ENCODE results near the gene ATP2A3.

Gene ATP2A3

GRCh38 chr17:3946711-3947235 lies 17.5 kb downstream of the ATP2A3 start:
- Histone ChIP-seq H3K36me3 (ENCODE audit: control insufficient read depth, insufficient read depth, low read length) (no peaks in the 10 kb centered on the region), H2AFZ (no peak overlapping the region), H3K9ac (no peak overlapping the region), H3K27ac (no peak overlapping the region), H3K4me2 (ENCODE audit: low read length) (no peak overlapping the region), H3K4me1 (no peaks in the 10 kb centered on the region), H3K4me3 (ENCODE audit: low read depth, low read length) (no peak overlapping the region), H3K79me2 (no peaks in the 10 kb centered on the region), H3K9me3 (ENCODE audit: control insufficient read depth, low read length) (no peaks in the 10 kb centered on the region), H3K27me3 (ENCODE audit: control insufficient read depth, insufficient read depth, low read length) (no peaks in the 10 kb centered on the region)
- TF ChIP-seq, protein P1, sequence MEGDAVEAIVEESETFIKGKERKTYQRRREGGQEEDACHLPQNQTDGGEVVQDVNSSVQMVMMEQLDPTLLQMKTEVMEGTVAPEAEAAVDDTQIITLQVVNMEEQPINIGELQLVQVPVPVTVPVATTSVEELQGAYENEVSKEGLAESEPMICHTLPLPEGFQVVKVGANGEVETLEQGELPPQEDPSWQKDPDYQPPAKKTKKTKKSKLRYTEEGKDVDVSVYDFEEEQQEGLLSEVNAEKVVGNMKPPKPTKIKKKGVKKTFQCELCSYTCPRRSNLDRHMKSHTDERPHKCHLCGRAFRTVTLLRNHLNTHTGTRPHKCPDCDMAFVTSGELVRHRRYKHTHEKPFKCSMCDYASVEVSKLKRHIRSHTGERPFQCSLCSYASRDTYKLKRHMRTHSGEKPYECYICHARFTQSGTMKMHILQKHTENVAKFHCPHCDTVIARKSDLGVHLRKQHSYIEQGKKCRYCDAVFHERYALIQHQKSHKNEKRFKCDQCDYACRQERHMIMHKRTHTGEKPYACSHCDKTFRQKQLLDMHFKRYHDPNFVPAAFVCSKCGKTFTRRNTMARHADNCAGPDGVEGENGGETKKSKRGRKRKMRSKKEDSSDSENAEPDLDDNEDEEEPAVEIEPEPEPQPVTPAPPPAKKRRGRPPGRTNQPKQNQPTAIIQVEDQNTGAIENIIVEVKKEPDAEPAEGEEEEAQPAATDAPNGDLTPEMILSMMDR (IDR thresholded peaks at IDR 0.05), result no peak

GRCh38 chr17:3944485-3945388 lies 19.5 kb downstream of the ATP2A3 start:
- Histone ChIP-seq H3K27me3 (ENCODE audit: control insufficient read depth, insufficient read depth, low read length) (no peaks in the 10 kb centered on the region), H2AFZ (peak overlapping the region; percentile 43), H3K9me3 (ENCODE audit: control insufficient read depth, low read length) (no peaks in the 10 kb centered on the region), H3K4me3 (ENCODE audit: low read depth, low read length) (no peak overlapping the region), H3K4me2 (ENCODE audit: low read length) (no peak overlapping the region), H3K9ac (no peak overlapping the region), H3K4me1 (no peaks in the 10 kb centered on the region), H3K27ac (no peak overlapping the region), H3K36me3 (ENCODE audit: control insufficient read depth, insufficient read depth, low read length) (no peaks in the 10 kb centered on the region), H3K79me2 (no peaks in the 10 kb centered on the region)
- TF ChIP-seq, protein P1 (IDR thresholded peaks at IDR 0.05), result no peak

GRCh38 chr17:3943240-3943891 lies 20.9 kb downstream of the ATP2A3 start:
- H3K9ac ChIP-seq, result no peak overlapping the region
- no peak overlapping the region for H3K27ac ChIP-seq
- TF ChIP-seq, protein P1 (IDR thresholded peaks at IDR 0.05), result no peak
- H3K9me3 ChIP-seq (ENCODE audit: control insufficient read depth, low read length), result no peaks in the 10 kb centered on the region
- H3K79me2 ChIP-seq, result no peaks in the 10 kb centered on the region
- H3K36me3 ChIP-seq (ENCODE audit: control insufficient read depth, insufficient read depth, low read length), result no peaks in the 10 kb centered on the region
- no peaks in the 10 kb centered on the region for H3K4me1 ChIP-seq
- no peak overlapping the region for H3K4me3 ChIP-seq (ENCODE audit: low read depth, low read length)
- no peak overlapping the region for H2AFZ ChIP-seq
- H3K4me2 ChIP-seq (ENCODE audit: low read length), result no peak overlapping the region
- H3K27me3 ChIP-seq (ENCODE audit: control insufficient read depth, insufficient read depth, low read length), result no peaks in the 10 kb centered on the region

DNA sequence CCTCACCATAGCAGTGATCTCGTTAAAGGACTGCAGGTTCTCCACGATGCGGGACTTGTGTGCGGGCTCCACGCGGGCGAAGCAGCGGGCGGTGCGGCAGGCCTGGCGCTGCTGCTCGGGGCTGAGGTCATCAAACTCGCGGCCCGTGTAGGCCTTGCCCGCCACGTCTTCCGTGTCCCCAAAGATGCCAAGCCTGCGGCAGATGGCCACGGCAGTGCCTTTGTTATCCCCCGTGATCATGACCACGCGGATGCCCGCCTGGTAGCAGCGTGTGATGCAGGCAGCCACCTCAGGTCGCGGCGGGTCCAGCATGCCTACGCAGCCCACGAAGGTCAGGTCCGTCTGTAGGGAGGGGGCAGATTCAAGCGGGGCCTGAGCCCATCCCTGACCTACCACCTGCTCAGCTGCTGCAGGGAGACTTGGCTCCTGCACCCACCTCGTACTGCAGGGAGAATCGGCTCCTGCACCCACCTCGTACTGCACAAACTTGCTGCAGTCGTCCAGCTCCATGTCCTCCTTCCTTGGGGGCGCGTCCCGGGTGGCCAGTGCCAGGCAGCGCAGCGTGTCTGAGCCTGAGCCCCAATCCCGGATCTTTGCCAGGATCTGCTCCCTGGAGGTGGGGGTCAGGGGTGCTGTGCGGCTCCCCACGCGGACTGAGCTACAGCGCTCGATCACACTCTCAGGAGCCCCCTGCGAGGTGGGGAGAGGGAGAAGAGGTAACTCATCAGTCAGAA lies 23.1 kb downstream of the ATP2A3 start:
- Histone ChIP-seq H3K36me3 (ENCODE audit: control insufficient read depth, insufficient read depth, low read length) (no peaks in the 10 kb centered on the region), H3K4me2 (ENCODE audit: low read length) (no peak overlapping the region), H3K27me3 (ENCODE audit: control insufficient read depth, insufficient read depth, low read length) (no peaks in the 10 kb centered on the region), H3K9me3 (ENCODE audit: control insufficient read depth, low read length) (no peaks in the 10 kb centered on the region), H3K27ac (no peak overlapping the region), H3K79me2 (no peaks in the 10 kb centered on the region), H2AFZ (no peak overlapping the region), H3K9ac (no peak overlapping the region), H3K4me3 (ENCODE audit: low read depth, low read length) (no peak overlapping the region), H3K4me1 (no peaks in the 10 kb centered on the region)
- TF ChIP-seq, protein P1 (IDR thresholded peaks at IDR 0.05), result no peak

All from parathyroid adenoma (tissue), 2 donors.